Measurements from ENCODE around the gene FAM98B. TPM values are rescaled to one million over a fixed set of nuclear protein-coding genes. Genes with fewer than 3 reads are reported as not detected.

The FAM98B gene
- total and polyA plus RNA-seq, 2 of the 13 experiments (the other 11 are each of a cell fraction or from before 2014, with no cell fraction given): 3.7 to 4.7 TPM

DNA sequence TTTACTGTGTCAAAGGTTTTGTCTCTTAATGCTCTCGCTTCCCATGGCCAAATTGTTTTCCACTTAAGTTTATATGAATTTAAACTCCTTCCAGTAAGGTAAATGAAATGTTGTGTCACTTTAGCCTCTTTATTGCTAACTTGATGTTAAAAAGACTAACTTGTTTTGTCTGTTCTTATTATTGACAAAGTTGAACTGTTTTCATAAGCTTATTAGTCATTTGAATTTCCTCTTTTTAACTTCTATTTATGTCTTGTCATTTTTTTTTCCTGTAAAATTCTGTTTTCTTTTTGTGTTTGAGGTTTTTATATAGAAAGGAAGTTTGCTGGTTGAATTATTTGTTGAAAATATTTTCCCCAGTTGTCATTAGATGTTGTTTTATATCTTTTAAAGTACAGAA lies 25.8 kb downstream of the FAM98B start:
- TF ChIP-seq EEA1 (CRISPR knock-in tag; IDR thresholded peaks at IDR 0.05; ENCODE audit: borderline replicate concordance) (no peak), RFXANK (CRISPR knock-in tag; IDR thresholded peaks at IDR 0.05) (no peak), ZNF629 (CRISPR knock-in tag; conservative IDR thresholded peaks at IDR 0.05) (no peak)

DNA sequence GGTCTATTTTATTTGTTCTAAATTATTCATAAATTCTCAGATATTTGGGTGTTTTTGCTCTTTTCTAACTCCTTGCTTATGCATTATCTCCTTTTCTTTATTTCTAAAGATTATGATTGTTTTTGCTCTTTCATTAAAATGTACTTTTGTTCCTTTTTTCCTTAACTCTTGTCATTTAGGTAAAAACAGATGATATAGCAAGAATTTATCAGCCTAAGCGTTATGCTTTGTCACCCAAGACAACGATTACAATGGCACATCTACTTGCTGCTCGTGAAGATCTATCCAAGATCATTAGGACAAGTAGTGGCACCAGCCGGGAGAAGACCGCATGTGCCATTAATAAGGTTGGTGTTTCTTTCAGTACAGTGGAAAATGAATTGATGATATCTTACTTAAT lies 27.2 kb downstream of the FAM98B start:
- Histone ChIP-seq H3K36me3 (replicated peaks in 1 of 2; ENCODE audit: control insufficient read depth in 1 of 2, insufficient read depth in 2 of 2, low read length in 2 of 2) (peaks cover 0 to 11% of the 10 kb centered on the region in 2 experiments; a peak in 4 of 5 replicates), H3K27ac (ENCODE audit: extremely low read length, insufficient read depth, low read length) (no peak overlapping the region), H2AFZ (ENCODE audit: low read length) (no peak overlapping the region), H3K4me2 (ENCODE audit: low read depth, low read length) (no peak overlapping the region), H3K79me2 (ENCODE audit: insufficient read depth, low read length) (no peaks in the 10 kb centered on the region), H3K27me3 (ENCODE audit: control insufficient read depth in 1 of 2, insufficient read depth in 2 of 2, low read length in 2 of 2) (no peaks in the 10 kb centered on the region), H3K4me1 (ENCODE audit: insufficient read depth, low read length) (no peaks in the 10 kb centered on the region), H4K20me1 (ENCODE audit: insufficient read depth, low read length) (no peaks in the 10 kb centered on the region), H3K4me3 (replicated peaks in 1 of 3; ENCODE audit: insufficient read depth in 1 of 3, low read depth in 2 of 3, low read length in 3 of 3) (no peak overlapping the region), H3K9me3 (ENCODE audit: low read length) (no peaks in the 10 kb centered on the region), H3K9ac (ENCODE audit: insufficient read depth, low read depth, low read length) (no peak overlapping the region)
- no TSS peak for BruUV-seq (replicated peaks)
- 98% methylated on average over 5 of the region's 5 CpGs for WGBS (ENCODE audit: low lambda C conversion rate)
- intact Hi-C loops (cut with micrococcal nuclease; ENCODE audit: unreplicated experiment) (no loop called here), in situ Hi-C loops (cut with HindIII; ENCODE audit: extremely low pct_ligation_motif_present, low pct_unique_long_range_greater_than_20kb) (no loop called here)
- no peak for FAIRE-seq
- ChIA-PET CTCF (ENCODE audit: low intra/inter-chr PET ratio, low total read pairs) (no interaction called here), POLR2A (no interaction called here)
- no peak for DNase-seq (ENCODE audit: low spot score)
- ATAC-seq: no peak
- TF ChIP-seq, protein P1, sequence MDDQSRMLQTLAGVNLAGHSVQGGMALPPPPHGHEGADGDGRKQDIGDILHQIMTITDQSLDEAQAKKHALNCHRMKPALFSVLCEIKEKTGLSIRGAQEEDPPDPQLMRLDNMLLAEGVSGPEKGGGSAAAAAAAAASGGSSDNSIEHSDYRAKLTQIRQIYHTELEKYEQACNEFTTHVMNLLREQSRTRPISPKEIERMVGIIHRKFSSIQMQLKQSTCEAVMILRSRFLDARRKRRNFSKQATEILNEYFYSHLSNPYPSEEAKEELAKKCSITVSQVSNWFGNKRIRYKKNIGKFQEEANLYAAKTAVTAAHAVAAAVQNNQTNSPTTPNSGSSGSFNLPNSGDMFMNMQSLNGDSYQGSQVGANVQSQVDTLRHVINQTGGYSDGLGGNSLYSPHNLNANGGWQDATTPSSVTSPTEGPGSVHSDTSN (CRISPR knock-in tag; IDR thresholded peaks at IDR 0.05; ENCODE audit: borderline replicate concordance): no peak

More for the DNA sequence above, 25.8 kb downstream of the FAM98B start:
- no peak overlapping the region for H3K4me3 ChIP-seq (replicated peaks in 1 of 3; ENCODE audit: insufficient read depth in 1 of 3, low read depth in 2 of 3, low read length in 3 of 3)
- intact Hi-C loops (cut with micrococcal nuclease; ENCODE audit: unreplicated experiment) (loop anchor here (10.0 kb wide), 1 partner anchor 85 kb away; the partner anchor contains the start of gene RASGRP1), in situ Hi-C loops (cut with HindIII; ENCODE audit: extremely low pct_ligation_motif_present, low pct_unique_long_range_greater_than_20kb) (loop anchor here (10.0 kb wide), 1 partner anchor 205 kb away; no protein-coding TSS in a partner anchor)
- H3K27me3 ChIP-seq (ENCODE audit: control insufficient read depth in 1 of 2, insufficient read depth in 2 of 2, low read length in 2 of 2): no peaks in the 10 kb centered on the region
- ATAC-seq (no peak), DNase-seq (ENCODE audit: low spot score) (no peak), FAIRE-seq (no peak)
- CTCF ChIA-PET (ENCODE audit: low intra/inter-chr PET ratio, low total read pairs): no interaction called here
- peaks cover 2 to 23% of the 10 kb centered on the region in 2 experiments; a peak in 4 of 5 replicates for H3K36me3 ChIP-seq (replicated peaks in 1 of 2; ENCODE audit: control insufficient read depth in 1 of 2, insufficient read depth in 2 of 2, low read length in 2 of 2)
- WGBS (ENCODE audit: low lambda C conversion rate): 91% methylated on average over 1 of the region's 1 CpG
- H2AFZ ChIP-seq (ENCODE audit: low read length): no peak overlapping the region
- H3K9me3 ChIP-seq (ENCODE audit: low read length): no peaks in the 10 kb centered on the region
- no TSS peak for BruUV-seq (replicated peaks)
- no peak overlapping the region for H3K4me2 ChIP-seq (ENCODE audit: low read depth, low read length)
- no peak overlapping the region for H3K27ac ChIP-seq (ENCODE audit: extremely low read length, insufficient read depth, low read length)
- no peaks in the 10 kb centered on the region for H4K20me1 ChIP-seq (ENCODE audit: insufficient read depth, low read length)
- H3K9ac ChIP-seq (ENCODE audit: insufficient read depth, low read depth, low read length): no peak overlapping the region
- H3K79me2 ChIP-seq (ENCODE audit: insufficient read depth, low read length): no peaks in the 10 kb centered on the region
- POLR2A ChIA-PET: no interaction called here
- no peaks in the 10 kb centered on the region for H3K4me1 ChIP-seq (ENCODE audit: insufficient read depth, low read length)
